ENCODE results near the gene PLOD1.
"Not testable (repeated sequence)": the region's sequence is repeated elsewhere in the genome, so short reads cannot be mapped to it uniquely, and the experiment has no call there.

The PLOD1 gene

DNA sequence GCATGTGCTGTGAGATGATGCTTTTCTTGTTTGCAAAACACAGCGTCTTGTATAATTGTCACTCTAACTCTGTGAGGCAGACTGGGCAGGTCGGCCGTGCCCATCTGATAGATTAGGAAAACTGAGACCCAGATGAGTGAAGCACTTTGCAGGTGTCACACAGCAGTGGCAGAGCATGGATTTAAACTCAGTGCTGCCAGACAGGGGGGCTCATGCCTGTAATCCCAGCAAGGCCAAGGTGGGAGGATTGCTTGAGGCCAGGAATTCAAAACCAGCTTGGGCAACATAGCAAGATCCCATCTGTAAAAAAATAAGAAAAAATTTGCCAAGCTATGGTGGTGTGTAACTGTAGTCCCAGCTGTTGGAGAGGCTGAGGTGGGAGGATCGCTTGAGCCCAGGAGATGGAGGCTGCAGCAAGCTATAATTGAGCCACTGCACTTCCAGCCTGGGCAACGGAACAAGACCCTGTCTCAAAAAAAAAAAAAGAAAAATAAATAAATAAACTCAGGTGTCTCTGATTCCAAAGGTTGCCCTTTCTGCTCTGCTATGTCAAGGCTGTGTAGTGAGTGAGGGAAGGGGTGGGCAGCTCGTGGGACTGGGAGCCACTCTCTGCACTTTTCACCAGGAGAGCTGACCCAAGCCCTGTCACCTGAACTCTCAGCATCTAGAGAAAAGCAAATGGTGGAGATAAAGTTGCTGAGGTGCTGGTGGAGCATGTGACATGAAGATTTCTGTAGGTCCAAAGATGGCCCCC lies 42.9 kb upstream of the PLOD1 start:
- ATAC-seq: no peak
- TF ChIP-seq ZFP30 (CRISPR knock-in tag; IDR thresholded peaks at IDR 0.05): no peak

DNA sequence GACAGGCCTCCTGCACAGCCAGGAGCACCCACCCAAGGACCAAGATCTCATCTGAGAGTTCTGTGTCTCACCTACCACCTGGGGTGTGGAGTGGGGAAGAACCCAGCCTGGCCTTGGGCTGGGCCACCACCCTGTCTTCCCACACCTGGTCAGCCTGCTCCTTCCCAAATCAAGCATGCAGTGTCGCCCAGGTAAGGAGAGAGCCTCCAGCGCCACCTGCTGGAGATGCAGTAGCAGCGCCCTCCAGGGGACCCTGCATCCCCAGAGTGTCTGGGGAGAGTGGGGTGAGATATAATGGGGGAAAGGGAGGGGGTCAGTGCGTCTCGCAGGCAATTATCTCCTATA lies 40.6 kb upstream of the PLOD1 start:
- TF ChIP-seq ZFP30 (CRISPR knock-in tag; IDR thresholded peaks at IDR 0.05): no peak
- no peak for TF ChIP-seq PPARA (CRISPR knock-in tag; IDR thresholded peaks at IDR 0.05; ENCODE audit: borderline replicate concordance)
- TF ChIP-seq ESRRG (CRISPR knock-in tag; IDR thresholded peaks at IDR 0.05): no peak
- no peak for TF ChIP-seq BACH2 (CRISPR knock-in tag; IDR thresholded peaks at IDR 0.05; ENCODE audit: borderline replicate concordance)
- TF ChIP-seq RARB (CRISPR knock-in tag; IDR thresholded peaks at IDR 0.05): no peak
- TF ChIP-seq, protein P1, sequence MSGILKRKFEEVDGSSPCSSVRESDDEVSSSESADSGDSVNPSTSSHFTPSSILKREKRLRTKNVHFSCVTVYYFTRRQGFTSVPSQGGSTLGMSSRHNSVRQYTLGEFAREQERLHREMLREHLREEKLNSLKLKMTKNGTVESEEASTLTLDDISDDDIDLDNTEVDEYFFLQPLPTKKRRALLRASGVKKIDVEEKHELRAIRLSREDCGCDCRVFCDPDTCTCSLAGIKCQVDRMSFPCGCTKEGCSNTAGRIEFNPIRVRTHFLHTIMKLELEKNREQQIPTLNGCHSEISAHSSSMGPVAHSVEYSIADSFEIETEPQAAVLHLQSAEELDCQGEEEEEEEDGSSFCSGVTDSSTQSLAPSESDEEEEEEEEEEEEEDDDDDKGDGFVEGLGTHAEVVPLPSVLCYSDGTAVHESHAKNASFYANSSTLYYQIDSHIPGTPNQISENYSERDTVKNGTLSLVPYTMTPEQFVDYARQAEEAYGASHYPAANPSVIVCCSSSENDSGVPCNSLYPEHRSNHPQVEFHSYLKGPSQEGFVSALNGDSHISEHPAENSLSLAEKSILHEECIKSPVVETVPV (CRISPR knock-in tag; IDR thresholded peaks at IDR 0.05): no peak
- no peak for TF ChIP-seq ZNF8 (CRISPR knock-in tag; IDR thresholded peaks at IDR 0.05)
- TF ChIP-seq, protein P2, sequence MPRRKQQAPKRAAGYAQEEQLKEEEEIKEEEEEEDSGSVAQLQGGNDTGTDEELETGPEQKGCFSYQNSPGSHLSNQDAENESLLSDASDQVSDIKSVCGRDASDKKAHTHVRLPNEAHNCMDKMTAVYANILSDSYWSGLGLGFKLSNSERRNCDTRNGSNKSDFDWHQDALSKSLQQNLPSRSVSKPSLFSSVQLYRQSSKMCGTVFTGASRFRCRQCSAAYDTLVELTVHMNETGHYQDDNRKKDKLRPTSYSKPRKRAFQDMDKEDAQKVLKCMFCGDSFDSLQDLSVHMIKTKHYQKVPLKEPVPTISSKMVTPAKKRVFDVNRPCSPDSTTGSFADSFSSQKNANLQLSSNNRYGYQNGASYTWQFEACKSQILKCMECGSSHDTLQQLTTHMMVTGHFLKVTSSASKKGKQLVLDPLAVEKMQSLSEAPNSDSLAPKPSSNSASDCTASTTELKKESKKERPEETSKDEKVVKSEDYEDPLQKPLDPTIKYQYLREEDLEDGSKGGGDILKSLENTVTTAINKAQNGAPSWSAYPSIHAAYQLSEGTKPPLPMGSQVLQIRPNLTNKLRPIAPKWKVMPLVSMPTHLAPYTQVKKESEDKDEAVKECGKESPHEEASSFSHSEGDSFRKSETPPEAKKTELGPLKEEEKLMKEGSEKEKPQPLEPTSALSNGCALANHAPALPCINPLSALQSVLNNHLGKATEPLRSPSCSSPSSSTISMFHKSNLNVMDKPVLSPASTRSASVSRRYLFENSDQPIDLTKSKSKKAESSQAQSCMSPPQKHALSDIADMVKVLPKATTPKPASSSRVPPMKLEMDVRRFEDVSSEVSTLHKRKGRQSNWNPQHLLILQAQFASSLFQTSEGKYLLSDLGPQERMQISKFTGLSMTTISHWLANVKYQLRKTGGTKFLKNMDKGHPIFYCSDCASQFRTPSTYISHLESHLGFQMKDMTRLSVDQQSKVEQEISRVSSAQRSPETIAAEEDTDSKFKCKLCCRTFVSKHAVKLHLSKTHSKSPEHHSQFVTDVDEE (CRISPR knock-in tag; IDR thresholded peaks at IDR 0.05): no peak
- TF ChIP-seq SNAI2 (CRISPR knock-in tag; IDR thresholded peaks at IDR 0.05): no peak
- no peak for TF ChIP-seq ARNTL (CRISPR knock-in tag; IDR thresholded peaks at IDR 0.05; ENCODE audit: borderline replicate concordance, low read depth)
- TF ChIP-seq ZNF565 (CRISPR knock-in tag; conservative IDR thresholded peaks at IDR 0.05; ENCODE audit: low read depth): no peak
- TF ChIP-seq, protein P3, sequence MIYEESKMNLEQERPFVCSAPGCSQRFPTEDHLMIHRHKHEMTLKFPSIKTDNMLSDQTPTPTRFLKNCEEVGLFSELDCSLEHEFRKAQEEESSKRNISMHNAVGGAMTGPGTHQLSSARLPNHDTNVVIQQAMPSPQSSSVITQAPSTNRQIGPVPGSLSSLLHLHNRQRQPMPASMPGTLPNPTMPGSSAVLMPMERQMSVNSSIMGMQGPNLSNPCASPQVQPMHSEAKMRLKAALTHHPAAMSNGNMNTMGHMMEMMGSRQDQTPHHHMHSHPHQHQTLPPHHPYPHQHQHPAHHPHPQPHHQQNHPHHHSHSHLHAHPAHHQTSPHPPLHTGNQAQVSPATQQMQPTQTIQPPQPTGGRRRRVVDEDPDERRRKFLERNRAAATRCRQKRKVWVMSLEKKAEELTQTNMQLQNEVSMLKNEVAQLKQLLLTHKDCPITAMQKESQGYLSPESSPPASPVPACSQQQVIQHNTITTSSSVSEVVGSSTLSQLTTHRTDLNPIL (CRISPR knock-in tag; IDR thresholded peaks at IDR 0.05; ENCODE audit: low read depth): no peak
- peak; percentile 96 for ATAC-seq

DNA sequence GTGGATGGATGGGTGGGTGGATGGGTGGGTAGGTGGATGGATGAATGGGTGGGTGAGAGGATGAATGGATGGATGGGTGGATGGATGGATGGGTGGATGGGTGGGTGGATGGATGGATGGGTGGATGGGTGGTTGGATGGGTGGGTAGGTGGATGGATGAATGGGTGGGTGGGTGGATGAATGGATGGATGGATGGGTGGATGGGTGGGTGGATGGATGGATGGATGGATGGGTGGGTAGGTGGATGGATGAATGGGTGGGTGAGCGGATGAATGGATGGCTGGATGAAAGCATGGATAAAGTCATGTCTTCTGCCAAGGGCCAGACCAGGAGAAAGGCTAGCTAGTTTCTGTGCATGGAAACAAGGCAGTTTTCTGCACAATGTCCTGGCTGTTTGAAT lies 40.0 kb upstream of the PLOD1 start:
- not testable (repeated sequence) for ATAC-seq

DNA sequence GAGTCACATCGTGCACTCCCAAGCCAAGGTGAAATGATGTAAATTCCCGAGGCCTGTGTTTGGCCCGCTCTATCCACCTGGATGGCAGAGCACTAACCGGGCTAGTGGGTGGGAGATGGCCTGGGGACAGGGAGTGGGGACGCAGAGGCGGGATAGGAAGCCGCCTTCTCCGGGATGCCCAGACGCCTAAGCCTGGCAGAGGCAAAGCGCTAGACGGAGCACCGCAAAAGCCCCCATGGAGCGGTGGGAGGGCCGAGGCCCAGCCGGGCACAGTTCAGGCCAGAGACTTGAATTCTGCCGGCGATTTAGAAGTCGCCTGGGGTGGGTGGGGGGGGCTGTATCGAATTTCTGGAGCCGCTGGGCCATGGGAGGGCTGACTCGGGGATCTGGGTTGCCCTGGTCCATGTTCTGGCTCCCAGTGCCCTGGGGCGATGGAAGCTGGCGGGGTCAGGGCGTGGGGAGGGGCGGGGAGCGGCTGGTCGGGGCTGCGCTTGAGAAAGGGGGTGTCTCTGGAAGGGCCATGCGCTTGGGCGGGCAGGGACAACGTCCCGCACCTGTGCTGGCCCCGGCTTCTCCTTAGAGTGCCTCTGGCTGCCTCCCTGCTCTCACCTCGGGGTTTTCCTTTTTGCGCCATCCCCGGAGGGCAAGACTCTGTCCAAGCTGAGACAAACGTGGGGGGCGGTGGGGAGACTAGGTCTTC lies 36.3 kb upstream of the PLOD1 start:
- no peak for ATAC-seq
- TF ChIP-seq ZNF565 (CRISPR knock-in tag; conservative IDR thresholded peaks at IDR 0.05; ENCODE audit: low read depth) (no peak), ESRRG (CRISPR knock-in tag; IDR thresholded peaks at IDR 0.05) (no peak)
- TF ChIP-seq, protein P4, sequence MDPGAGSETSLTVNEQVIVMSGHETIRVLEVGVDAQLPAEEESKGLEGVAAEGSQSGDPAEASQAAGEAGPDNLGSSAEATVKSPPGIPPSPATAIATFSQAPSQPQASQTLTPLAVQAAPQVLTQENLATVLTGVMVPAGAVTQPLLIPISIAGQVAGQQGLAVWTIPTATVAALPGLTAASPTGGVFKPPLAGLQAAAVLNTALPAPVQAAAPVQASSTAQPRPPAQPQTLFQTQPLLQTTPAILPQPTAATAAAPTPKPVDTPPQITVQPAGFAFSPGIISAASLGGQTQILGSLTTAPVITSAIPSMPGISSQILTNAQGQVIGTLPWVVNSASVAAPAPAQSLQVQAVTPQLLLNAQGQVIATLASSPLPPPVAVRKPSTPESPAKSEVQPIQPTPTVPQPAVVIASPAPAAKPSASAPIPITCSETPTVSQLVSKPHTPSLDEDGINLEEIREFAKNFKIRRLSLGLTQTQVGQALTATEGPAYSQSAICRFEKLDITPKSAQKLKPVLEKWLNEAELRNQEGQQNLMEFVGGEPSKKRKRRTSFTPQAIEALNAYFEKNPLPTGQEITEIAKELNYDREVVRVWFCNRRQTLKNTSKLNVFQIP (CRISPR knock-in tag; IDR thresholded peaks at IDR 0.05; ENCODE audit: borderline replicate concordance, low read depth): no peak

DNA sequence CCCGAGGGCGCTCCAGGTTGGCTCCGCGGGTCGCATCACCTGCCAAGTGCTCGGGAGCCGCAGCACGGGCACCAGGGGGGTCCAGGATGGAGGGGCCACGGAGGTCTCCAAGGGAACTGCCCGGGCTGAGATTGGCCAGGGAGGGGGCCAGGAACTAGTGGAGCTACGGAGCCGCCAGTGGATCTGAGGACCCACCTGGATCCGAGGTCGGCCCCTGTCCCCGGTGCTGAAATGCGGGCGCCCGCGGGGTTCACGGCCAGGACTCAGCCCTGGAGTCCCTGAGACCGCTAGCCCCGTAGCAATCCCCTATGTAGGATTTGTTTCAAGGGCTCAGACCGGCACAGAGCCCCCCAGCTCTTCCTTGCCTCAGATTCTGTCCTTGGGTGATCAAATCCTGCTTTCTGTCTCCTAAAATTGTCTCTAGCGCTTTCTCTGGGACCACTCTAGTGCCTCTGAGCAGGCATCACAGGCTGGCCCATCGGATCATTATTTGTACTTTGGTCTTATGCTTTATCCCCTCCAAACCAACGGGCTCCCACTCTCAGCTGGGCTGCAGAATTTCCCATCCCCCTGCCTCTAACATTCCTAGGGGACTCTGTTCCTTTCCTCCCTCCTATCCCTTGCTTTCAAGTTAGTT lies 35.6 kb upstream of the PLOD1 start:
- TF ChIP-seq ZFP30 (CRISPR knock-in tag; IDR thresholded peaks at IDR 0.05): no peak
- no peak for TF ChIP-seq PPARA (CRISPR knock-in tag; IDR thresholded peaks at IDR 0.05; ENCODE audit: borderline replicate concordance)
- no peak for TF ChIP-seq ISL1 (CRISPR knock-in tag; IDR thresholded peaks at IDR 0.05)
- no peak for TF ChIP-seq ZNF8 (CRISPR knock-in tag; IDR thresholded peaks at IDR 0.05)
- TF ChIP-seq ZC3H10 (CRISPR knock-in tag; IDR thresholded peaks at IDR 0.05): no peak
- no peak for TF ChIP-seq ESRRG (CRISPR knock-in tag; IDR thresholded peaks at IDR 0.05)
- no peak for TF ChIP-seq ARNTL (CRISPR knock-in tag; IDR thresholded peaks at IDR 0.05; ENCODE audit: borderline replicate concordance, low read depth)
- TF ChIP-seq ZNF565 (CRISPR knock-in tag; conservative IDR thresholded peaks at IDR 0.05; ENCODE audit: low read depth): no peak
- no peak for ATAC-seq

DNA sequence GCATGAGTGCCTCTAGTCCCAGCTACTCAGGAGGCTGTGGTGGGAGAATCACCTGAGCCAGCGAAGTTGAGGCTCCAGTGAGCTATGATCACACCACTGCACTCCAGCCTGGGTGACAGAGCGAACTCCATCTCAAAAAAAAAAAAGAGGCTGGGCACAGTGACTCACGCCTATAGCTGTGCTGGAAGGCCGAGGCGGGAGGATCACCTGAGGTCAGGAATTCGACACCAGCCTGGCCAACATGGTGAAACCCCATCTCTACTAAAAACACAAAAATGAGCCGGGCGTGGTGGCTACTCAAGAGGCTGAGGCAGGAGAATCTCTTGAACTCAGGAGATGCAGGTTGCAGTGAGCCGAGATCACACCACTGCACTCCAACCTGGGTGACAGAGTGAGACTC lies 33.1 kb upstream of the PLOD1 start:
- ATAC-seq: not testable (repeated sequence)

Measured in SK-N-SH treated with all-trans-retinoic acid at 6 μM for 48 hours (cell line).